MV-4-11 (cell line): ENCODE measurements around the gene MOSPD2.

Experiments used
- DNase-seq: peaks from one replicate; lab custom pipeline; 2025; lab: John Stamatoyannopoulos, UW

The MOSPD2 gene

DNA sequence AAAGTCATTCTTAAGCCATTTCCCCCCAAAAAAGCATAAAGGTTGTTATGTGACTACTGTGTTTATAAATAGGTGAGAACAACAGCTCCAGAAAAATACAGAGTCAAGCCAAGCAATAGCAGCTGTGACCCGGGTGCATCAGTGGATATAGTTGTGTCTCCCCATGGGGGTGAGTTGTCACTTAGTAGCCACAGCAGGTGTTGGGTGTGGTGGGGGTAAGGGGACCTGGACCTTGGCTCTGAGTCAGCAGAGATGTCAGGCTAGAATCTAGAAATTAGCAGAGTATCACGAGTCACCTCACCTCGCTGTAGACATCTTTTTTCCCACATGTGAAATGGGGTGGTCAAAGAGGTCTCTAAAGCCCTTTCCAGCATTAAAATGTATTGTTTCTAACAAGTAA is 42.4 kb downstream of the MOSPD2 start:
- DNase-seq: no peak

GRCh38 chrX:14916017-14916674 is 42.9 kb downstream of the MOSPD2 start:
- DNase-seq: no peak

- no peak for DNase-seq
Measured at GRCh38 chrX:14919407-14919806, 46.2 kb downstream of the MOSPD2 start.

DNA sequence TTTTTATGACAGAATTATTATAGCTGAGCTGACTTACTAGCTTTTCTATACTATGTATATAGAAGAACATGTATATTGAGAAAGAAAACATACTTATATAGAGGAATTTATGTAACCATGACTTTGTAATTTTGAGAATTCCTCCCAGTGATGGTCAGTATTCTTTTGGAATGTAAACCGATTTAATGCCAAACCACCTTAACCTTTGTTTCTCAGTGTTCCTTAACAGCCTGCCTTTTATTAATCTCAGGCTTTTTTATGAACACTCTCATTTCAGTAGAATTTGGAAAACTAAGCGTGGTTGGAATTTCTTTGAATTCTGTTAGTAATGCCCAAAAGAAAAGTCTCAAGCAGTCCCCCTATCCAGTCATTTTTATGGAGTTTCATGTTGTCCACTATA is 47.0 kb downstream of the MOSPD2 start:
- DNase-seq: no peak

DNA sequence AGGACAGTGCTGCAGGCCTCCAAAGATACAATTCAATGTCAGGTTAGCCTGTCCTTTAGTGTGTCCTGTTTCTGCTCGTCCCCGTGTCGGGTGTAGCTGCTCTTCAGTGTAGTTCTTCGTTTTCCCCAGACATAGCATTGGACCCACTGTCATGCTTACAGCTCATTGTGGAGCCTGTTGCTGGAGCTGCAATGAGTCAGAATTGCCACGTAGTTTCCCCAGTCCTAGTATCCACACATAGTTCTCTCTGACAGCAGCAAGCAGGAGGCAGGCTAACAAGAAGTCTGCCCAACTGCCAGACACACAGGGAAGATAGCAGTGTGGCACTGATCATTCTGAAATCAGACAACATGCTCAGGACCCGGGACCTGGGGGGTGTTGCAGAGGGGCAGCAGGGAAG is 49.2 kb downstream of the MOSPD2 start:
- DNase-seq: no peak

DNA sequence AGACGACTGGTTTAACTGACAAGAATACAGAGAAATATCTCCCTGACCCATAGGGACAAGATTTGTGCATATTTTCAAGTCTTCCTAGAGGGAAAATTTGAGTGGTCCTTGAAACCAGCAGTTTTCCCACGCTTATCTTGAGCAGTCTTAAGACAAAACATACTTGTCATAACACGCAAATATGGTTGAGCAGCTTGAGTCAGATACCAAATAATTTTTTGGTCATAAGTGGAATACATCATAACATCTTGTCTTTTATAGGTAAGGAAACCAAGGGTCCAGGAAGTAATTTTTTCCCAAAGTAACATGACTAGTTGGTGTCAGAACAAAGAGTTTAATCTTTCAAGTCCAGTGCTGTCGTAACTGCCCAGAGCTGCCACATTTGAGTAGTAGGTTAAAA is 50.5 kb downstream of the MOSPD2 start:
- DNase-seq: no peak

- no peak for DNase-seq
Measured at GRCh38 chrX:14926471-14926870, 53.2 kb downstream of the MOSPD2 start.

DNA sequence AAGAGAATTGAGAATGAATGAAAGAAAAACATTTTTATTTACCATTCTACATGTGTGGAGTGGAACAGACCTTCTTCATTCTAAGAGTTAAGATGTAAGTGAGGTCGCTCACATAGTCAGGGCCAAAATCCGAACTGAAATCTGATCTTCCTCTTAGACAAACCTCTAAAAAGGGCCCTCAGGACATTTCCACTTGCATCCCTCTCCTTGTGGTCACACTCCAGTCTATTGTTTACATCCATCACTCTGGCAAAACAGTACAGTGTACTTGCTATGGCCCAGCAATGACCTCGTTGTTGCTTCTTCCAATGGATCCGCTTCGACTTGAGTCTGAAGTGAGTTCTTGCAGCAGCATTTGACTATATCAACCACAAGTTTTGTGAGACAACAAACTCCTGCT is 54.2 kb downstream of the MOSPD2 start:
- DNase-seq: no peak

DNA sequence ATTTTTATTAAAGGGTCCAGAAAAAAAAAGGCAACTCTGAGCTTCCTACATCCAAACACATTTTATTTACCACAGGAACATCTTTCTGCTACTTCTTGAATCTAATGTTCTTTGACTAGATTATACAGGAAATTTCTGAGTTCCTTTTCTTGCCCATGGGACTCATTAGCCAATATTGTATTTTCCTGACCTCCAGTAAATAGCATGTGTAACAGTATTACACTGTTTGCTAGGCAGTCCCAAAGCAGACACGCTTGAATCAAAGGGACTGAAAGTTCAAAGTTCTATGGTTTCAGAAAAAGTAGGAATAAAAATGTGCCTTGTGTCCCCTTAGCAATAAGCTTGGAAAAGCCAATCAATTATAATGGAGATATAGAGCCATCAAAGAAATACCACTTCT is 57.4 kb downstream of the MOSPD2 start:
- DNase-seq: no peak

DNA sequence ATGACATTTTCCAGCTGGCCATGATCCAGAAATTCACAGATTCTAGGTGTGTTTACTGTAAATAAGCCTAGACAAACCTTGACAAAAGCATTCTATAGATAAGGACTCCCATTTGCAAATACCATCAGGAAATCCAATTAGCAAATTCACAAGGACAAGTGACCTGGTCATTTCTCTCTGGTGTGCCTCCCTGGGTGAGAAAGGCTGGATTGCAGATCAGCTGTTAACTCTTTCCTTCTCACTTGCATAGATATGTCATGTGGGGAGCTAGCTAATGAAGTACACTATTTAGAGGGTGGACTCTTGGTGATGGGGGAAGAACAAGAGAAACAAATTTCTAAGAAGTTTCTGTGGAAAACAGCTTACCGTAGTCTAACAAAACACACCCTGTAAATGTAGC is 58.9 kb downstream of the MOSPD2 start:
- no peak for DNase-seq

GRCh38 chrX:14934423-14934822 is 61.2 kb downstream of the MOSPD2 start:
- no peak for DNase-seq

- DNase-seq: peak; percentile 59
Measured at GRCh38 chrX:14936561-14936960, 63.3 kb downstream of the MOSPD2 start.

DNA sequence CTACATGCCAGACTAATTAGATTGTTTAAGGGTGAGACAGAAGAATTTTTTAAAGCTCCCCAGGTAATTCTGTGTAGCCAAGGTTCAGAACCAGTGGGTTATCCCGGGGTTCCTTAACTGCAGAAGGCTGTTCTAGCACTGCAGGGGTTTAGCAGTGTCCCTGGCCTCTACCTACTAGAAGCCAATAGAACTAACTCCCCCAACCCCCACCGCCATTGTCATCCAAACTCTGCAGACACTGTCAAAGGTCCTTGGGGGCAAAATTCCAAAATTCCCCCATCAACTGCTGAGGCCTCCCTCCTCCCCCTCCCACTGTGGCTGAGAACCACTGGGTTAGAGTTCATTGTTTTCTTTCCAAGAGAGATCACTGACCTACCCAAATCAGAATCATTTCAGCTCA is 66.4 kb downstream of the MOSPD2 start:
- no peak for DNase-seq

GRCh38 chrX:14941301-14941700 is 68.1 kb downstream of the MOSPD2 start:
- no peak for DNase-seq

- no peak for DNase-seq
Measured at GRCh38 chrX:14942341-14942740, 69.1 kb downstream of the MOSPD2 start.

GRCh38 chrX:14943962-14944361 is 70.7 kb downstream of the MOSPD2 start:
- no peak for DNase-seq

- DNase-seq: no peak
Measured at GRCh38 chrX:14946606-14947155, 73.5 kb downstream of the MOSPD2 start.

- DNase-seq: no peak
Measured at GRCh38 chrX:14948691-14949090, 75.5 kb downstream of the MOSPD2 start.

- no peak for DNase-seq
Measured at GRCh38 chrX:14956813-14957582, 83.8 kb downstream of the MOSPD2 start.

DNA sequence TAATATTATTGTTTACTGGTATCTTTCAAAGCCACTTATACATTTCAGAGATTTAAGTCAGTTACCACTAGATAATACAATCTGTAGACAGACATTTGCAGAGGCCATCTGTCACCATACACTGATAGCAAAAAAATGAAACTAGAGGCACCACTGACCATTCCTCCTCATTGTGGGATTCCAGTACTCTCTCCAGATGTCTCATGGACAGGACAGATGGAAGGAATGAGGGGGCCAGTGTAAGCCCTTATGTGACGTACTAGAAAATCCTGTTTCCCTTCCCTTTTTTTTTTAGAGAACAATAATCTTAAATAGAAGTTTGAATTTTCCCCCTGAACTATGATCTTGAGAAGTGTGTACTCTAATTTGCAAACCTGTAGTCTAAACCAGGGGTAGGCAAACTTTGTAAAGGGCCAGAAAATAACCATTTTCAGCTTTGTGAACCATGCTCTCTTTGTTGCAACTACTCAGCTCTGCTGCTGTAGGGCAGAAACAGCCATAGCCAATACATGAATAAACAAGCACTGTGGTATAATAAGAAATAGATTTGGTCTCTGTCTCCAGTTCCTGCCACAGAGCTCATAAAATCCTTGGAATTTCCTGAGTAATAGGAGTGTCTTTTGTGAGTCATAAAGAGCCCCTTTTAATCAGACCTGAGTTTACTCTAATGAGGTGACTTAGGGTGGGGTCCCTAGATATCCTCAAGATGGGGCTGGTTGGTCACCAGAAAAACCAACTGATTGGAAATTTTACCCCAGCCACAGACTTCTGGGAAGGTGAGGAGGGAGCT is 90.4 kb downstream of the MOSPD2 start:
- no peak for DNase-seq

DNA sequence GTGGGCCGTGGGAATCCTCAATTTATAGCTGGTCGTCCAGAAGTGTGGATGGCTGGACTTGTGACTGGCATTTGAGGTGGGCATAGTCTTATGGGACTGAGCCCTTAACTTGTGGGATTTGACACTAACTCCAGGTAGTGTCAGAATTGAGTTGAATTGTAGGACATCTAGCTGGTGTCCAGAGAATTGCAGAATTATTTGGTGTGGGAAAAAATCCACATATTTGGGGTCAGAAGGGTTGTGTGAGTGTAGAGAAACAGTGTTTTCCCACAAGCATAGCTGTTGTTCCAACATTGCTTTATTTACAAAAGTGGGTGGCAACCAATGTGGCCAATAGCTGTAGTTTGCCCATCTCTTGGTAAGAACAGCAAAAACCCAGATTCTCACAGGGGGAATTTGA is 91.3 kb downstream of the MOSPD2 start:
- no peak for DNase-seq
